Endometrium (tissue), 2 donors: ENCODE results near the gene MIPEP.
"Not testable (repeated sequence)": the region's sequence is repeated elsewhere in the genome, so short reads cannot be mapped to it uniquely, and the experiment has no call there.

Experiments
- FAIRE-seq: peaks from 2 replicates; lab custom pipeline; 2012; peaks lifted over from hg19 to GRCh38; lab: Jason Lieb, UNC
- donor health status: control.
- donor health status: control.

MIPEP gene

GRCh38 chr13:23746141-23746540 lies 143.1 kb downstream of the MIPEP start:
- not testable (repeated sequence) for FAIRE-seq

GRCh38 chr13:23744315-23744714 lies 144.9 kb downstream of the MIPEP start:
- no peak for FAIRE-seq

- FAIRE-seq: no peak
These were observed 145.7 kb downstream of the MIPEP start for GRCh38 chr13:23743278-23744076.

GRCh38 chr13:23741879-23742510 lies 147.2 kb downstream of the MIPEP start:
- no peak for FAIRE-seq

- no peak for FAIRE-seq
These were observed 149.2 kb downstream of the MIPEP start for GRCh38 chr13:23740002-23740401.

GRCh38 chr13:23739596-23739995 lies 149.6 kb downstream of the MIPEP start:
- FAIRE-seq: no peak

GRCh38 chr13:23736541-23736940 lies 152.7 kb downstream of the MIPEP start:
- no peak for FAIRE-seq

GRCh38 chr13:23735329-23735728 lies 153.9 kb downstream of the MIPEP start:
- no peak for FAIRE-seq

- no peak for FAIRE-seq
These were observed 157.5 kb downstream of the MIPEP start for GRCh38 chr13:23731709-23732108.

- no peak for FAIRE-seq
These were observed 158.9 kb downstream of the MIPEP start for GRCh38 chr13:23730251-23730650.

- no peak for FAIRE-seq
These were observed 159.7 kb downstream of the MIPEP start for GRCh38 chr13:23729531-23729930.

GRCh38 chr13:23728807-23729206 lies 160.4 kb downstream of the MIPEP start:
- no peak for FAIRE-seq

- FAIRE-seq: no peak
These were observed 163.3 kb downstream of the MIPEP start for GRCh38 chr13:23725922-23726321.

GRCh38 chr13:23724196-23724970 lies 164.8 kb downstream of the MIPEP start:
- no peak for FAIRE-seq

- FAIRE-seq: peak; percentile 83
These were observed 165.7 kb downstream of the MIPEP start for GRCh38 chr13:23723471-23723870.

- FAIRE-seq: no peak
These were observed 166.3 kb downstream of the MIPEP start for GRCh38 chr13:23722726-23723453.

GRCh38 chr13:23718996-23719395 lies 170.2 kb downstream of the MIPEP start:
- FAIRE-seq: no peak

- FAIRE-seq: no peak
These were observed 172.8 kb downstream of the MIPEP start for GRCh38 chr13:23716401-23716800.

GRCh38 chr13:23715762-23716235 lies 173.4 kb downstream of the MIPEP start:
- FAIRE-seq: no peak

GRCh38 chr13:23715092-23715761 lies 174.0 kb downstream of the MIPEP start:
- FAIRE-seq: no peak

GRCh38 chr13:23714672-23715071 lies 174.5 kb downstream of the MIPEP start:
- no peak for FAIRE-seq

GRCh38 chr13:23711355-23711754 lies 177.8 kb downstream of the MIPEP start:
- FAIRE-seq: no peak
